Mammary epithelial cell (primary cell): Measurements from ENCODE around the gene P2RY1.

ENCODE experiments used
- EZH2 ChIP-seq: IDR thresholded peaks from 2 replicates; pipeline ENCODE4 v1.6.1; 2012; ENCODE audit warnings: low read length, inconsistent platforms, borderline replicate concordance
- TF ChIP-seq, protein P1 (sequence below), 2 donors: IDR thresholded peaks in 1 of 2; conservative IDR thresholded peaks in 1 of 2; 2 replicates each; pipeline ENCODE4 v1.5.1; 2011 to 2012; ENCODE audit warnings: inconsistent platforms in 2 of 2, low read length in 2 of 2, mild to moderate bottlenecking in 2 of 2, control low read depth in 1 of 2, low read depth in 1 of 2; ENCODE audit not compliant: insufficient read depth in 1 of 2; ENCODE audit errors: extremely low read depth in 1 of 2

DNA sequence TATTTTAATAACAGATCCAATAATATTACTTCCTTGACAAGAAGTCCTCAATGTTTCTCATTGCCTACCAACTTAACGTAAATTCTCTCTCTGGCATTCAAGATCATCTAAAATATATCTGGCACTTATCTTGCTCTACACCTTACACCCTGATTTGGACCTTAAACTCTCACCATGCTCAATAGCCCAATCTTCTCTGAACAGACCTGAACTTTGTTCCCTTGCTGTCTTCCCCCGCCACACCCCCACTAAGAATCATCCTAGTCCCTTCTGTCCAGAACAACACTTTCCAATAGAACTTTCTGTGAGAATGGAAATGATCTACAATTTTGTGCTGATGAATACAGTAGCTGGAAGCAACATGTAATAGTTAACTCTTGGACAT lies 44.9 kb downstream of the P2RY1 start:
- TF ChIP-seq, protein P1, sequence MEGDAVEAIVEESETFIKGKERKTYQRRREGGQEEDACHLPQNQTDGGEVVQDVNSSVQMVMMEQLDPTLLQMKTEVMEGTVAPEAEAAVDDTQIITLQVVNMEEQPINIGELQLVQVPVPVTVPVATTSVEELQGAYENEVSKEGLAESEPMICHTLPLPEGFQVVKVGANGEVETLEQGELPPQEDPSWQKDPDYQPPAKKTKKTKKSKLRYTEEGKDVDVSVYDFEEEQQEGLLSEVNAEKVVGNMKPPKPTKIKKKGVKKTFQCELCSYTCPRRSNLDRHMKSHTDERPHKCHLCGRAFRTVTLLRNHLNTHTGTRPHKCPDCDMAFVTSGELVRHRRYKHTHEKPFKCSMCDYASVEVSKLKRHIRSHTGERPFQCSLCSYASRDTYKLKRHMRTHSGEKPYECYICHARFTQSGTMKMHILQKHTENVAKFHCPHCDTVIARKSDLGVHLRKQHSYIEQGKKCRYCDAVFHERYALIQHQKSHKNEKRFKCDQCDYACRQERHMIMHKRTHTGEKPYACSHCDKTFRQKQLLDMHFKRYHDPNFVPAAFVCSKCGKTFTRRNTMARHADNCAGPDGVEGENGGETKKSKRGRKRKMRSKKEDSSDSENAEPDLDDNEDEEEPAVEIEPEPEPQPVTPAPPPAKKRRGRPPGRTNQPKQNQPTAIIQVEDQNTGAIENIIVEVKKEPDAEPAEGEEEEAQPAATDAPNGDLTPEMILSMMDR (conservative IDR thresholded peaks at IDR 0.05 in 1 of 2, IDR thresholded peaks at IDR 0.05 in 1 of 2; ENCODE audit: extremely low read depth in 1 of 2, insufficient read depth in 1 of 2, low read depth in 1 of 2, low read length in 2 of 2) = no peak
- TF ChIP-seq EZH2 = no peak
